Smooth muscle cell (in vitro differentiated cells): ENCODE data around the gene ONECUT2. TPM values are rescaled to one million over a fixed set of nuclear protein-coding genes. Genes with fewer than 3 reads are reported as not detected.
A peak's percentile ranks its signal among the peaks of the same experiment; 100 is the strongest.

Experiments
- DNase-seq: peaks from one replicate; lab custom pipeline; 2025; ENCODE audit not compliant: unreplicated experiment; lab: John Stamatoyannopoulos, UW
- H2AFZ ChIP-seq: fragments of 200-600 bp; sonication (generic); 2 replicates; pipeline ENCODE4 v1.6.0; 2016; ENCODE audit warnings: antibody characterized with exemption, low read depth, mild to moderate bottlenecking
- H3F3A ChIP-seq: fragments of 200-600 bp; sonication (generic); 2 replicates; pipeline ENCODE4 v1.6.0; 2017; ENCODE audit warnings: antibody characterized with exemption, low read depth
- H3K27ac ChIP-seq: fragments of 200-600 bp; sonication (generic); 2 replicates; pipeline ENCODE4 v1.5.1; 2016; ENCODE audit warnings: low read depth, mild to moderate bottlenecking
- H3K27me3 ChIP-seq: fragments of 200-600 bp; sonication (generic); 2 replicates; pipeline ENCODE4 v1.6.1; 2016; ENCODE audit warnings: low read depth, mild to moderate bottlenecking
- H3K36me3 ChIP-seq: fragments of 200-600 bp; sonication (generic); 2 replicates; pipeline ENCODE4 v1.5.1; 2016; ENCODE audit warnings: low read depth
- H3K4me1 ChIP-seq: fragments of 200-600 bp; sonication (generic); 2 replicates; pipeline ENCODE4 v1.5.1; 2016; ENCODE audit warnings: low read depth
- H3K4me2 ChIP-seq: fragments of 200-600 bp; sonication (generic); 2 replicates; pipeline ENCODE4 v1.6.0; 2016; ENCODE audit warnings: mild to moderate bottlenecking
- H3K4me3 ChIP-seq: fragments of 200-600 bp; sonication (generic); 2 replicates; pipeline ENCODE4 v1.5.1; 2016; ENCODE audit warnings: mild to moderate bottlenecking
- H3K79me2 ChIP-seq: fragments of 200-600 bp; sonication (generic); 2 replicates; pipeline ENCODE4 v1.6.0; 2016; ENCODE audit warnings: low read depth, mild to moderate bottlenecking
- H3K9ac ChIP-seq: fragments of 200-600 bp; sonication (generic); 2 replicates; pipeline ENCODE4 v1.6.0; 2016; ENCODE audit warnings: low read depth
- H3K9me3 ChIP-seq: fragments of 200-600 bp; sonication (generic); replicated peaks from 2 replicates; pipeline ENCODE4 v1.5.1; 2016; ENCODE audit warnings: low read depth
- H4K20me1 ChIP-seq: fragments of 200-600 bp; sonication (generic); 2 replicates; pipeline ENCODE4 v1.6.0; 2016; ENCODE audit warnings: low read depth
- WGBS: methylation state at CpG from one replicate; pipeline ENCODE4 v1.1.7; 2016; ENCODE audit warnings: low lambda C conversion rate; 5-methylcytosine and 5-hydroxymethylcytosine counted together
- polyA plus RNA-seq: library from polyadenylated mRNA; unstranded; fragments of >200 nt; fragmentation: Nextera tagmentation; extraction: Ambion mirVana; gene quantifications from 2 replicates; pipeline ENCODE4 v1.2.1, GENCODE V29; 2016
- total RNA-seq: library from RNA; depleted of rRNA; stranded (reverse); fragments of >200 nt; gene quantifications from 2 replicates; pipeline ENCODE4 v1.2.3, GENCODE V29; 2014
- TF ChIP-seq, protein P1 (sequence below): fragments of 200-600 bp; sonication (generic); IDR thresholded peaks from 2 replicates; pipeline ENCODE4 v1.5.1; 2017; ENCODE audit warnings: borderline replicate concordance, mild to moderate bottlenecking, antibody characterized with exemption; ENCODE audit not compliant: insufficient read depth, poor library complexity, severe bottlenecking

The ONECUT2 gene
- total and polyA plus RNA-seq, 2 experiments from 2014 or later, result 0.04 TPM; not detected in 1

DNA sequence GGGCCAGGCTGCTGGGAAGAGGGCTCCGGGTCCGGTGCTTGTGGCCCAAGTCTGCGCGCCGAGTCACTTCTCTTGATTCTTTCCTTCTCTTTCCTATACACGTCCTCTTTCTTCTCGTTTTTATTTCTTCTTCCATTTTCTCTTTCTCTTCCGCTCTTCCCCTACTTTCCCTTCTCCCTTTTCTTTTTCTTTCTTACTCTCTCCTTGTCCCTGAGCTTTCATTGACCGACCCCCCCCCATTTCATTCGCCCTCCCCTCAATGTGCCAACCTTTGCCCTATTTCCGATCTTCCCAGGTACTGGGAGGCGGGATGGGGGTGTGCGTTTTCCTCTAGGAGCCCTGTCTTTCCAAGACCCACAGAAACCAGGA lies 1.8 kb downstream of the ONECUT2 start:
- Histone ChIP-seq H3K27ac (no peak overlapping the region), H3K9me3 (no peaks in the 10 kb centered on the region), H3K4me1 (peaks cover 28% of the 10 kb centered on the region), H3K27me3 (peaks cover 93% of the 10 kb centered on the region), H3K4me3 (peak overlapping the region; percentile 29), H3K4me2 (no peak overlapping the region), H3K36me3 (no peaks in the 10 kb centered on the region), H3K9ac (no peak overlapping the region), H3K79me2 (no peaks in the 10 kb centered on the region), H3F3A (no peaks in the 10 kb centered on the region), H4K20me1 (no peaks in the 10 kb centered on the region), H2AFZ (no peak overlapping the region)
- no peak for DNase-seq
- TF ChIP-seq, protein P1, sequence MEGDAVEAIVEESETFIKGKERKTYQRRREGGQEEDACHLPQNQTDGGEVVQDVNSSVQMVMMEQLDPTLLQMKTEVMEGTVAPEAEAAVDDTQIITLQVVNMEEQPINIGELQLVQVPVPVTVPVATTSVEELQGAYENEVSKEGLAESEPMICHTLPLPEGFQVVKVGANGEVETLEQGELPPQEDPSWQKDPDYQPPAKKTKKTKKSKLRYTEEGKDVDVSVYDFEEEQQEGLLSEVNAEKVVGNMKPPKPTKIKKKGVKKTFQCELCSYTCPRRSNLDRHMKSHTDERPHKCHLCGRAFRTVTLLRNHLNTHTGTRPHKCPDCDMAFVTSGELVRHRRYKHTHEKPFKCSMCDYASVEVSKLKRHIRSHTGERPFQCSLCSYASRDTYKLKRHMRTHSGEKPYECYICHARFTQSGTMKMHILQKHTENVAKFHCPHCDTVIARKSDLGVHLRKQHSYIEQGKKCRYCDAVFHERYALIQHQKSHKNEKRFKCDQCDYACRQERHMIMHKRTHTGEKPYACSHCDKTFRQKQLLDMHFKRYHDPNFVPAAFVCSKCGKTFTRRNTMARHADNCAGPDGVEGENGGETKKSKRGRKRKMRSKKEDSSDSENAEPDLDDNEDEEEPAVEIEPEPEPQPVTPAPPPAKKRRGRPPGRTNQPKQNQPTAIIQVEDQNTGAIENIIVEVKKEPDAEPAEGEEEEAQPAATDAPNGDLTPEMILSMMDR, result no peak
- 4% methylated on average over 11 of the region's 13 CpGs for WGBS

DNA sequence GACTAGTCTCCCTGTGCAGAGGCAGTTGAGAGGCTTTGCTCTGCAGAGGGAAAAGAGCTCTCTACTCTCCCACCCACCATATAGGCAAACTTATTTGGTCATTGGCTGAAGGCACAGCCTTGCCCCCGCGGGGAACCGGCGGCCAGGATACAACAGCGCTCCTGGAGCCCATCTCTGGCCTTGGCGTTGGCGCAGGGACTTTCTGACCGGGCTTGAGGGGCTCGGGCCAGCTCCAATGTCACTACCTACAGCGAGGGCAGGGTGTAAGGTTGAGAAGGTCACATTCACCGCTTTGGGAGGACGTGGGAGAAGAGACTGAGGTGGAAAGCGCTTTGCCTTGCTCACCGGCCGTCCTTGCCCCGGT lies 2.2 kb downstream of the ONECUT2 start:
- peaks cover 93% of the 10 kb centered on the region for H3K27me3 ChIP-seq
- peaks cover 28% of the 10 kb centered on the region for H3K4me1 ChIP-seq
- no peaks in the 10 kb centered on the region for H4K20me1 ChIP-seq
- DNase-seq, result no peak
- TF ChIP-seq, protein P1, result no peak
- no peak overlapping the region for H2AFZ ChIP-seq
- H3K9me3 ChIP-seq, result no peaks in the 10 kb centered on the region
- H3K36me3 ChIP-seq, result no peaks in the 10 kb centered on the region
- no peak overlapping the region for H3K27ac ChIP-seq
- no peaks in the 10 kb centered on the region for H3F3A ChIP-seq
- H3K79me2 ChIP-seq, result no peaks in the 10 kb centered on the region
- 1% methylated on average over 16 of the region's 16 CpGs for WGBS
- H3K4me2 ChIP-seq, result peak overlapping the region; percentile 74
- peak overlapping the region; percentile 29 for H3K4me3 ChIP-seq
- H3K9ac ChIP-seq, result no peak overlapping the region

DNA sequence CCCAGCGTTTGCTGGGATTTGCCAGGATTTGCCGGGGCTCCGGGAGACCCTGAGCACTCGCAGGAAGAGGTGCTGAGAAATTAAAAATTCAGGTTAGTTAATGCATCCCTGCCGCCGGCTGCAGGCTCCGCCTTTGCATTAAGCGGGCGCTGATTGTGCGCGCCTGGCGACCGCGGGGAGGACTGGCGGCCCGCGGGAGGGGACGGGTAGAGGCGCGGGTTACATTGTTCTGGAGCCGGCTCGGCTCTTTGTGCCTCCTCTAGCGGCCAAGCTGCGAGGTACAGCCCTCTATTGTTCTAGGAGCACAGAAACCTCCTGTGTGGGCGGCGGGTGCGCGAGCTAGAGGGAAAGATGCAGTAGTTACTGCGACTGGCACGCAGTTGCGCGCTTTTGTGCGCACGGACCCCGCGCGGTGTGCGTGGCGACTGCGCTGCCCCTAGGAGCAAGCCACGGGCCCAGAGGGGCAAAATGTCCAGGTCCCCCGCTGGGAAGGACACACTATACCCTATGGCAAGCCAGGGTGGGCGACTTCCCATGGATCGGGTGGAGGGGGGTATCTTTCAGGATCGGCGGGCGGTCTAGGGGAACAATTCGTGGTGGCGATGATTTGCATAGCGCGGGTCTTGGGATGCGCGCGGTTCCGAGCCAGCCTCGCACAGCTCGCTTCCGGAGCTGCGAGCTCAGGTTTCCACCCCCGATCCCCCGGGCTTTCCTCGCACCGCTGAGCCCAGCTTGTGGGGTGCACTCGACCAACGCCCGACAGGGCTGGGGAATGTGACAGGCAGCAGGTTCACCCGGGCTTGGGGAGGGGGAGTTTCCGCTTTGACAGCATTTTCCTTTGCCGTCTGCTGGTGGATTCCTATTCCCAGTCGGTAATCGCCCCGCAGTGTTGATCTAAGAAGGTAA lies 2.8 kb downstream of the ONECUT2 start:
- Histone ChIP-seq H2AFZ (no peak overlapping the region), H3F3A (no peaks in the 10 kb centered on the region), H3K27me3 (peaks cover 93% of the 10 kb centered on the region), H3K4me2 (peak overlapping the region; percentile 74), H3K4me3 (peak overlapping the region; percentile 29), H4K20me1 (no peaks in the 10 kb centered on the region), H3K9me3 (no peaks in the 10 kb centered on the region), H3K27ac (no peak overlapping the region), H3K79me2 (no peaks in the 10 kb centered on the region), H3K9ac (no peak overlapping the region), H3K36me3 (no peaks in the 10 kb centered on the region), H3K4me1 (peaks cover 28% of the 10 kb centered on the region)
- 1% methylated on average over 72 of the region's 72 CpGs for WGBS
- TF ChIP-seq, protein P1, result peak; percentile 26
- DNase-seq, result no peak
